Measurements from ENCODE around the gene ANAPC4.

The ANAPC4 gene

DNA sequence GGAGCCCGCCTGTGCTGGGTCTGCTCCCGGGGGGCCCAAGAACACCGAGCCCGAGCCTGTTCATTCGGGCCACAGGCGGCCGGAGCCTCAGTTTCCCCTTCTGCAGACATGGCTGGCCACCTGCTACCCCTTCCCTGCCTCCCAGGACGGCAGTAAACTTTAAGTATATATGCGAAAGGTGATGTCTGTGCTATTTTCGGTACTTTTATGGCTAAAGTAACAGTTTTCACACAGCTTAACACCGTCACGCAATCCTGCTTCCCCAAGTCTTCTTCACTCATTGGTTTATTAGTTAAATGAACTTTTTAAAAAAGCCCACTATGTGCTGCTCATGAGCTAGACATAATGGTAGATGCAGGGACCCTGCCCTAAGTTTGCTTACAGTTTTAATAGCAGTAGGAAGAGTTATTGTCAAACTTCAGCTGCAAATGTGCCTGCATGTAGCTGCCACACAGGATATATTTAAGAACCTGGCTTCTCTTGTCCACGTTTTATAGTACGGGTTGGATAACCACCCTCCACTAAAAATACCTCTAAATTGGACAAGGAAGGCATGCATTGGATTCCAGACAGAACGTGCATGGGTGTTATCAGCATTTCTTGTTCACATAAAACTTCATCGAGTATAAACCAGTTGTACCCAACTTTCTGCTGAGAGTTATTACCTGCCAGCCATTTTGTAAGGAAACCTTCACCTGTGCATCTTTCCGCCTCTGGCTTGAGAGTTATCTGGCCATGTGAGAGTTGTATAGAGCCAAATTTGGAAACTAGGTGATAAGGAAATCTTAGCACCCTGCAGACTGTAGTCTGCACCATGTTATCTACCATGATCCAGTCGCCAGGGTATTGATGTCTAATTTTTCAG is 741 bp downstream of the ANAPC4 start:
- WGBS, 2 experiments (ENCODE audit: insufficient coverage in 2 of 2) = 27 to 37% methylated on average over 9 to 12 of the region's 18 CpGs
- Histone ChIP-seq H3K36me3 (ENCODE audit: control insufficient read depth, insufficient read depth, low read length) (peaks cover 28% of the 10 kb centered on the region), H3K4me3 (ENCODE audit: extremely low read depth, insufficient read depth, low read length, poor library complexity, severe bottlenecking) (peak overlapping the region; percentile 88), H3K27ac (ENCODE audit: low read depth, low read length, severe bottlenecking) (no peak overlapping the region), H3K4me1 (ENCODE audit: control insufficient read depth, insufficient read depth, low read length, poor library complexity, severe bottlenecking) (no peaks in the 10 kb centered on the region), H3K9me3 (ENCODE audit: control insufficient read depth, low read length) (no peaks in the 10 kb centered on the region)

DNA sequence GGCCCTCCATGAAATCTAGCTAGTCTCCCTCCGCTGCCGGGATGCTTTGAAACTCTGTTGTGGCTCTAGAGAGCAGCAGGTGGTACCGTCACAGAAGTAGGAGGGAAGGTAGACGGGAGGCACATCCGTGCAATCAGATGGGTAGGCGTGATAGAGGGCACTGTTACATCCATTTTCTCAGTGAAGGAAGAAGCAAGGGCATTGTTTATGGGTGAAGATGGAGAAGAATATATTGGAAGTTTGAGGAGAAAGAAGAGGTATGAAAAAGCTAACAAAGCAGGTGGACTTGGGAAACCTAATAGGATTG is 1.3 kb downstream of the ANAPC4 start:
- H3K4me1 ChIP-seq (ENCODE audit: control insufficient read depth, insufficient read depth, low read length, poor library complexity, severe bottlenecking) = no peaks in the 10 kb centered on the region
- 83 to 88% methylated on average over 6 of the region's 6 CpGs for WGBS, 2 experiments (ENCODE audit: insufficient coverage in 2 of 2)
- peaks cover 33% of the 10 kb centered on the region for H3K36me3 ChIP-seq (ENCODE audit: control insufficient read depth, insufficient read depth, low read length)
- no peak overlapping the region for H3K27ac ChIP-seq (ENCODE audit: low read depth, low read length, severe bottlenecking)
- peak overlapping the region; percentile 88 for H3K4me3 ChIP-seq (ENCODE audit: extremely low read depth, insufficient read depth, low read length, poor library complexity, severe bottlenecking)
- H3K9me3 ChIP-seq (ENCODE audit: control insufficient read depth, low read length) = no peaks in the 10 kb centered on the region

DNA sequence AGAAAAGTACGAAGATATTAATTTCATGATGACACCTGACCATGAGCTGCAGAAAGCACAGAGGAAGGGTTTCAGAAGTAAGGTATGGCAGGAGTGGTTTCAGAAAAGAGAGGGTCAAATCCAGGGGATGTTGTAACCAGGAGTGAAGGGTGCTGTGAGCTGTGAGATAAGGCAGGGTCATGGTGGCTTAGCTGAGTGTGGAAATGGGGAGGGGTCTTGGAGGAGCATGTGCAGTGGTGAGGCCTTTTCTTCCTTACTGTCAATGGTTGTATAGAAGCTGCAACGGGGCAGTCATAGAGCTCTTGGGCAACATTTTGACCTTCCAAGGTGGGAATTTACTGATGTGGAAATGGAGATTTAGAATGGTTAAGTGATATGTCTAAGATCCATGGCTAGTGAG is 2.5 kb downstream of the ANAPC4 start:
- WGBS, 2 experiments (ENCODE audit: insufficient coverage in 2 of 2) = 96 to 100% methylated on average over 2 of the region's 2 CpGs

DNA sequence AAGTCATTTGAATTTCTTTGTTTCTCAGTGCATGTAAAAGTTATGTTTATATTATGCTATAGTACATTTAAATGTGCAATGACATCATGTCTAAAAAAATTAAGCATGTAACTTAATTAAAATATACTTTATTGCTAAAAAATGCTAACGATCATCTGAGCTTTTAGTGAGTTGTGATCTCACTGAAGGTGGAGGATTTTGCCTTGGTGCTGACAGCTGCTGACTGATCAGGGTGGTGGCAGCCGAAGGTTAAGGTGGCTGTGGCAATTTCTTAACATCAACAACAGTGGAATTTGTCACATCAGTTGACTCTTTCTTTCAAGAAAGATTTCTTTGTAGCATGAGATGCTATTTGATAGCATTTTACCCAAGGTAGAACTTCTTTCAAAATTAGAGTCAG is 6.6 kb downstream of the ANAPC4 start:
- Histone ChIP-seq H3K4me3 (ENCODE audit: extremely low read depth, insufficient read depth, low read length, poor library complexity, severe bottlenecking) (no peak overlapping the region), H3K4me1 (ENCODE audit: control insufficient read depth, insufficient read depth, low read length, poor library complexity, severe bottlenecking) (no peaks in the 10 kb centered on the region), H3K9me3 (ENCODE audit: control insufficient read depth, low read length) (no peaks in the 10 kb centered on the region), H3K27ac (ENCODE audit: low read depth, low read length, severe bottlenecking) (no peak overlapping the region), H3K36me3 (ENCODE audit: control insufficient read depth, insufficient read depth, low read length) (peaks cover 66% of the 10 kb centered on the region)
- WGBS, 2 experiments (ENCODE audit: insufficient coverage in 2 of 2) = no CpG with 5 or more reads among the region's 2 CpGs

More for the DNA sequence above, 2.5 kb downstream of the ANAPC4 start:
- H3K4me1 ChIP-seq (ENCODE audit: control insufficient read depth, insufficient read depth, low read length, poor library complexity, severe bottlenecking) = no peaks in the 10 kb centered on the region
- H3K27ac ChIP-seq (ENCODE audit: low read depth, low read length, severe bottlenecking) = no peak overlapping the region
- H3K36me3 ChIP-seq (ENCODE audit: control insufficient read depth, insufficient read depth, low read length) = peaks cover 45% of the 10 kb centered on the region
- H3K9me3 ChIP-seq (ENCODE audit: control insufficient read depth, low read length) = no peaks in the 10 kb centered on the region
- H3K4me3 ChIP-seq (ENCODE audit: extremely low read depth, insufficient read depth, low read length, poor library complexity, severe bottlenecking) = no peak overlapping the region

DNA sequence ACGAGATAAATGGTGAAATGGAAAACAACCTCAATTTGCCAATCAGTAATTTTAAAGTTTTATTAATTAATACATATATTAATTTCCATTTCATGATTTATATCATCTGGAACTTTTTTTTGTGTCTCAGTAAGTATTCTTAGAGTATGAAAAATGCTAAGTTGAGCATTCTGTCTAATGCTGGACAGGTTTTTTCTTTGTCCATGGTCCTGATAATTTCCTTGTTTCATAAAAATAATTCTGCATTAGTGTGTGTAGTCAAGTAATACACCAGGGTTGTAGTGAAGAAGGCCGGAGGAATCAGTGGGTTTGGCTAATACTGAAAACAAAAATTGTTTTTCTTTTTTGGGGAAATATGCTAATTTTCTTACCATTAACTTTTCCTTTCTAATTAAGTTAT is 9.9 kb downstream of the ANAPC4 start:
- Histone ChIP-seq H3K4me3 (ENCODE audit: extremely low read depth, insufficient read depth, low read length, poor library complexity, severe bottlenecking) (no peak overlapping the region), H3K4me1 (ENCODE audit: control insufficient read depth, insufficient read depth, low read length, poor library complexity, severe bottlenecking) (no peaks in the 10 kb centered on the region), H3K9me3 (ENCODE audit: control insufficient read depth, low read length) (no peaks in the 10 kb centered on the region), H3K27ac (ENCODE audit: low read depth, low read length, severe bottlenecking) (no peak overlapping the region), H3K36me3 (ENCODE audit: control insufficient read depth, insufficient read depth, low read length) (peaks cover 63% of the 10 kb centered on the region)
- whole genome bisulfite sequencing, 2 experiments (ENCODE audit: insufficient coverage in 2 of 2) = no CpG with 5 or more reads among the region's 2 CpGs

DNA sequence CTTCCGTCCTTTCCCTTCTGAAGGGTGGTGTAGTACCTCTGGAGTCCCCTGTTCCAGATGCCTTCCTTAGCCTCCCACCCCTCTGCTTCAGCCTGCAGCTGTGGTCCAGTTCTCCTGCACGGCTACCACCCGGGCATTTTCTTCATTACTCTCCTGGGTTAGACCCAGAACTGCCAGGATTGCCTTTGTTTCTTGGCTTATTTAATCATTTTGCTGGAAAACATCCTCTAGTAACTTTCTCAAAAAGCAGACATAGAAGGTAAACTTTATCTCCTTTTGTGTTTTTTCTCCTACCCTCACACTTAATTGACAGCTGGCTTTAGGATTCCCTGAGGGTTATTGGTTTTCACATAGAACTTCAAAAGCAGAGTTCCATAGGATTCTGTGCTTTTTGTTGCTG is 20.2 kb downstream of the ANAPC4 start:
- Histone ChIP-seq H3K27ac (ENCODE audit: low read depth, low read length, severe bottlenecking) (no peak overlapping the region), H3K9me3 (ENCODE audit: control insufficient read depth, low read length) (peaks cover 10% of the 10 kb centered on the region), H3K4me1 (ENCODE audit: control insufficient read depth, insufficient read depth, low read length, poor library complexity, severe bottlenecking) (peaks cover 4% of the 10 kb centered on the region), H3K36me3 (ENCODE audit: control insufficient read depth, insufficient read depth, low read length) (peaks cover 88% of the 10 kb centered on the region), H3K4me3 (ENCODE audit: extremely low read depth, insufficient read depth, low read length, poor library complexity, severe bottlenecking) (no peak overlapping the region)
- 96 to 100% methylated on average over 3 of the region's 3 CpGs for WGBS, 2 experiments (ENCODE audit: insufficient coverage in 2 of 2)

DNA sequence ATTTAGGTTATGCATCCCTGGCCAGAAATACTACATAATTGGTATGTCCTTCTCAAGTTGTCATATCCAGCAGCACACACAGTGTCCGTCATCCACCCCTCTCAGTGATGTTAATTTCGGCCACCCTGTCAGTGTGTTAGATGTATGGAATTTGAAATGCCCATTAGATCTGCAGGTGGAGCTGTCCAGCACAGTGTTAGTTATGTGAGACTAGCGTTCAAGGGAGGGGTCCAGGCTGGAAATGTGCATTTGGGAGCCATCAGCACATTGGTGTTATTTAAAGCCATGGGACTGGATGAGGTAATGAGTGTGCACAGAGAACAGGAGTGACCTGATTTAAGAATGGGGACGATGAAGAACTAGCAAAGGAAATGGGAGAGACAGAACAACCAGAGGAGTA is 22.4 kb downstream of the ANAPC4 start:
- Histone ChIP-seq H3K9me3 (ENCODE audit: control insufficient read depth, low read length) (peaks cover 10% of the 10 kb centered on the region), H3K4me1 (ENCODE audit: control insufficient read depth, insufficient read depth, low read length, poor library complexity, severe bottlenecking) (peaks cover 4% of the 10 kb centered on the region), H3K4me3 (ENCODE audit: extremely low read depth, insufficient read depth, low read length, poor library complexity, severe bottlenecking) (no peak overlapping the region), H3K36me3 (ENCODE audit: control insufficient read depth, insufficient read depth, low read length) (peaks cover 75% of the 10 kb centered on the region), H3K27ac (ENCODE audit: low read depth, low read length, severe bottlenecking) (no peak overlapping the region)
- WGBS, 2 experiments (ENCODE audit: insufficient coverage in 2 of 2) = 93% methylated on average over 4 of the region's 4 CpGs

DNA sequence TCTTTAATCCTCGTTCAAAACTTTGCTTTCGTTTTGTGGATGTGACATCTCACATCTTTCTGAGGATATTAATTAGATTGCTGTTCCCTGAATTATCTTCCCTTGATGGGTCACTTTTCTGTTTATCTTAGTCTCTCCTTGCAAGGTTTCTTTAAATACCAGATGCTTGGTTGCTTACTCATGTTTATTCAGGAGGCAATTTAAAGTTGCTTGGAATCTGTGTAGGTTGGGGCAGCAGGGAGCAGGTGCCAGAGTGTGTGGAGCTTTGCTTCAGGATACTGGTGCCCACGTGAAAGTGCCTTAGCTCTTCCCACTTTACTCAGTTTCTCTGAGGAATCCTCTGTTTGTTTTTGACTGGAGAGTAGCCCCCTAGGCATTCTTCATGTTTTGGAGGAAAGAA is 24.0 kb downstream of the ANAPC4 start:
- no peak overlapping the region for H3K4me3 ChIP-seq (ENCODE audit: extremely low read depth, insufficient read depth, low read length, poor library complexity, severe bottlenecking)
- peaks cover 10% of the 10 kb centered on the region for H3K9me3 ChIP-seq (ENCODE audit: control insufficient read depth, low read length)
- H3K27ac ChIP-seq (ENCODE audit: low read depth, low read length, severe bottlenecking) = no peak overlapping the region
- H3K36me3 ChIP-seq (ENCODE audit: control insufficient read depth, insufficient read depth, low read length) = peaks cover 76% of the 10 kb centered on the region
- 89% methylated on average over 3 of the region's 3 CpGs; no CpG with 5 or more reads in 1 of the 2 experiments for WGBS, 2 experiments (ENCODE audit: insufficient coverage in 2 of 2)
- peaks cover 4% of the 10 kb centered on the region for H3K4me1 ChIP-seq (ENCODE audit: control insufficient read depth, insufficient read depth, low read length, poor library complexity, severe bottlenecking)

DNA sequence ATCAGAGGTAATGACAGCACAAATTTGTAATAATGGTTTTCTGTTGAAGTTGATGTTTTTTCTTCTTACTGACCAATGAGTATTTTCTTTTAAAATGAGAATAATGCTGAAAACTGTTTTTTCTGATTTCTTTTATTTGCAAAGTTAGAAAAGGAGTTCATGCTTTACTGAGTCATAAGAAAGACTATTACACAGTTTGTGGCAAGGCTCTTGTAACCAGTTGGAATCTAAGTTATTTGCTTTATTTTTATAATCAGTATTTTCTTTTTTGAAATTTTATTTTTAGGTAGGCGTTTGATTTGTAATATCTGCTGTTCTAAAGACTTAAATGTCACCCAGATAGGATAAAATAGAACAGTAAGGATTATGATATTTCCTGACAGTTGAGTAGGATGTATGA is 25.5 kb downstream of the ANAPC4 start:
- Histone ChIP-seq H3K4me1 (ENCODE audit: control insufficient read depth, insufficient read depth, low read length, poor library complexity, severe bottlenecking) (peaks cover 4% of the 10 kb centered on the region), H3K9me3 (ENCODE audit: control insufficient read depth, low read length) (no peaks in the 10 kb centered on the region), H3K4me3 (ENCODE audit: extremely low read depth, insufficient read depth, low read length, poor library complexity, severe bottlenecking) (no peak overlapping the region), H3K27ac (ENCODE audit: low read depth, low read length, severe bottlenecking) (no peak overlapping the region), H3K36me3 (ENCODE audit: control insufficient read depth, insufficient read depth, low read length) (peaks cover 68% of the 10 kb centered on the region)
- no CpG with 5 or more reads among the region's 1 CpG for whole genome bisulfite sequencing, 2 experiments (ENCODE audit: insufficient coverage in 2 of 2)

DNA sequence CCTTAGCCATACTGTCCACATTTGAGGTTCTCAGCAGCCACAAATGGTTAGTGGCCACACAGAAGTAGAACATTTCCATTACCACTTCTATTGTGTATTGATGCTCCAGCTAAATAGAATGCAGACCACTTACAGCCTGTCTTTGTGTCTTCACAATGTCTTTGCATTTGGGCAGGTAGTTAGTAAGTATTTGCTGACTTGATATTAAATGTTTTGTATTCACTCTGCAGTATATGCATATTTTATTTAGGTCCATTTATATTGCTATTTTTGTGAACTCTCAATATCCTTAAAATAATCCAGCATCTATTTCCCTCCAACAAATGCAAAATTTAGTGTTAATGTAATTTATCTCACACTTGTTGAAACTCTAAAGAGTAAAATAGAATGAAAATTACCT is 26.6 kb downstream of the ANAPC4 start:
- Histone ChIP-seq H3K36me3 (ENCODE audit: control insufficient read depth, insufficient read depth, low read length) (peaks cover 69% of the 10 kb centered on the region), H3K9me3 (ENCODE audit: control insufficient read depth, low read length) (no peaks in the 10 kb centered on the region)

DNA sequence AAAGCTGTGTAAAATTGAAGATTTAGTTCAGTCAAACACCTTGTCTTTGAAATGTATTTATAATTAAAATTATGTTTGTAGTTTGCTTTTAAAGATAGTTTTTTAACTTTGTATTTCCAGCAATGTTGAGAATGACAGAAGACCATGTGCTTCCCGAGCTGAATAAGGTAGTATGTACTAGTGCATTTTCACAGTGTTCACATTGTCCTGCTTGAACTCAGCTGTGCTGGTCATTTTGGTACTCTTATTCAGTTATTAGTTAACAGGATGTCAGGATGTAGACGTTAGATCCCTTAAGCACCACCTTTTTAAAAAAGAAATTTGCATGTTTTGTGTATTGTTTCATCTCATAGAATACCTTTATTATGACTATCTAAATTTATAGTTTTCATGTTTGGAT is 28.4 kb downstream of the ANAPC4 start:
- H3K4me3 ChIP-seq (ENCODE audit: extremely low read depth, insufficient read depth, low read length, poor library complexity, severe bottlenecking) = no peak overlapping the region
- no peaks in the 10 kb centered on the region for H3K9me3 ChIP-seq (ENCODE audit: control insufficient read depth, low read length)
- peaks cover 3% of the 10 kb centered on the region for H3K4me1 ChIP-seq (ENCODE audit: control insufficient read depth, insufficient read depth, low read length, poor library complexity, severe bottlenecking)
- H3K27ac ChIP-seq (ENCODE audit: low read depth, low read length, severe bottlenecking) = no peak overlapping the region
- 80 to 86% methylated on average over 1 of the region's 2 CpGs for WGBS, 2 experiments (ENCODE audit: insufficient coverage in 2 of 2)
- peaks cover 75% of the 10 kb centered on the region for H3K36me3 ChIP-seq (ENCODE audit: control insufficient read depth, insufficient read depth, low read length)

More for the DNA sequence above, 26.6 kb downstream of the ANAPC4 start:
- Histone ChIP-seq H3K27ac (ENCODE audit: low read depth, low read length, severe bottlenecking) (no peak overlapping the region), H3K4me1 (ENCODE audit: control insufficient read depth, insufficient read depth, low read length, poor library complexity, severe bottlenecking) (peaks cover 4% of the 10 kb centered on the region), H3K4me3 (ENCODE audit: extremely low read depth, insufficient read depth, low read length, poor library complexity, severe bottlenecking) (no peak overlapping the region)

All from mesodermal cell (in vitro differentiated cells).